ENCODE data around the gene PDZD2. TPM values are rescaled to one million over a fixed set of nuclear protein-coding genes. Genes with fewer than 3 reads are reported as not detected.

Gene PDZD2
- total RNA-seq, 1 experiment from 2014 or later: not detected

- Histone ChIP-seq H3F3A (ENCODE audit: insufficient read depth, low read depth) (no peaks in the 10 kb centered on the region), H3K36me3 (ENCODE audit: low read depth) (no peaks in the 10 kb centered on the region), H3K27me3 (ENCODE audit: insufficient read depth, low read depth) (peaks cover 85% of the 10 kb centered on the region), H3K9me2 (ENCODE audit: insufficient read depth) (no peaks in the 10 kb centered on the region), H3K9me3 (ENCODE audit: insufficient read depth, low read depth) (no peaks in the 10 kb centered on the region), H3K4me3 (no peak overlapping the region), H4K20me1 (ENCODE audit: insufficient read depth) (no peaks in the 10 kb centered on the region), H3K4me1 (replicated peaks; ENCODE audit: insufficient read depth) (no peaks in the 10 kb centered on the region), H3K4me2 (no peak overlapping the region), H3K27ac (no peak overlapping the region), H3K79me2 (ENCODE audit: low read depth) (no peaks in the 10 kb centered on the region), H2AFZ (no peak overlapping the region)
- CTCF ChIA-PET: no interaction called here
- TF ChIP-seq EZH2 (IDR thresholded peaks at IDR 0.05; ENCODE audit: low read depth) (no peak), CTCF (conservative IDR thresholded peaks at IDR 0.05) (no peak)
- intact Hi-C loops (cut with micrococcal nuclease; ENCODE audit: unreplicated experiment): no loop called here
- no TSS peak for BruUV-seq (replicated peaks)
- DNase-seq: no peak
- POLR2A ChIA-PET (ENCODE audit: unreplicated experiment): no interaction called here
Observed at GRCh38 chr5:31640573-31640972, 1.6 kb downstream of the PDZD2 start.

- Histone ChIP-seq H3K79me2 (ENCODE audit: low read depth) (no peaks in the 10 kb centered on the region), H3K36me3 (ENCODE audit: low read depth) (no peaks in the 10 kb centered on the region), H4K20me1 (ENCODE audit: insufficient read depth) (no peaks in the 10 kb centered on the region), H3K4me2 (no peak overlapping the region), H3K9me2 (ENCODE audit: insufficient read depth) (no peaks in the 10 kb centered on the region), H3K9me3 (ENCODE audit: insufficient read depth, low read depth) (no peaks in the 10 kb centered on the region), H3K27me3 (ENCODE audit: insufficient read depth, low read depth) (peaks cover 85% of the 10 kb centered on the region), H3F3A (ENCODE audit: insufficient read depth, low read depth) (no peaks in the 10 kb centered on the region), H3K27ac (no peak overlapping the region), H2AFZ (no peak overlapping the region), H3K4me1 (replicated peaks; ENCODE audit: insufficient read depth) (no peaks in the 10 kb centered on the region), H3K4me3 (no peak overlapping the region)
- intact Hi-C loops (cut with micrococcal nuclease; ENCODE audit: unreplicated experiment): no loop called here
- no TSS peak for BruUV-seq (replicated peaks)
- ChIA-PET CTCF (no interaction called here), POLR2A (ENCODE audit: unreplicated experiment) (no interaction called here)
- no peak for TF ChIP-seq EZH2 (IDR thresholded peaks at IDR 0.05; ENCODE audit: low read depth)
- TF ChIP-seq CTCF (conservative IDR thresholded peaks at IDR 0.05): no peak
- DNase-seq: no peak
Observed at GRCh38 chr5:31641059-31641458, 2.1 kb downstream of the PDZD2 start.

GRCh38 chr5:31641575-31641974, 2.6 kb downstream of the PDZD2 start:
- Histone ChIP-seq H3K36me3 (ENCODE audit: low read depth) (no peaks in the 10 kb centered on the region), H3K79me2 (ENCODE audit: low read depth) (no peaks in the 10 kb centered on the region), H3F3A (ENCODE audit: insufficient read depth, low read depth) (no peaks in the 10 kb centered on the region), H3K9me2 (ENCODE audit: insufficient read depth) (no peaks in the 10 kb centered on the region), H3K27ac (no peak overlapping the region), H3K4me2 (no peak overlapping the region), H3K4me1 (replicated peaks; ENCODE audit: insufficient read depth) (no peaks in the 10 kb centered on the region), H3K27me3 (ENCODE audit: insufficient read depth, low read depth) (peaks cover 85% of the 10 kb centered on the region), H3K4me3 (no peak overlapping the region), H2AFZ (no peak overlapping the region), H4K20me1 (ENCODE audit: insufficient read depth) (no peaks in the 10 kb centered on the region), H3K9me3 (ENCODE audit: insufficient read depth, low read depth) (no peaks in the 10 kb centered on the region)
- intact Hi-C loops (cut with micrococcal nuclease; ENCODE audit: unreplicated experiment): no loop called here
- no TSS peak for BruUV-seq (replicated peaks)
- TF ChIP-seq EZH2 (IDR thresholded peaks at IDR 0.05; ENCODE audit: low read depth): no peak
- no peak for TF ChIP-seq CTCF (conservative IDR thresholded peaks at IDR 0.05)
- no peak for DNase-seq
- POLR2A ChIA-PET (ENCODE audit: unreplicated experiment): no interaction called here
- CTCF ChIA-PET: no interaction called here

Measured in PC-9 (cell line).